HG03175 (cell line): Measurements from ENCODE around the gene C3orf33.
A peak's percentile ranks its signal among the peaks of the same experiment; 100 is the strongest.

Source experiments
- ATAC-seq: cut with Tn5 transposase; IDR thresholded peaks from one replicate; pipeline ENCODE4 v1.9.1; 2021; ENCODE audit warnings: mild to moderate bottlenecking, moderate library complexity; ENCODE audit not compliant: unreplicated experiment

The C3orf33 gene

GRCh38 chr3:155743606-155744005, 62.5 kb downstream of the C3orf33 start:
- ATAC-seq, result no peak

GRCh38 chr3:155742349-155742965, 63.6 kb downstream of the C3orf33 start:
- ATAC-seq, result no peak

DNA sequence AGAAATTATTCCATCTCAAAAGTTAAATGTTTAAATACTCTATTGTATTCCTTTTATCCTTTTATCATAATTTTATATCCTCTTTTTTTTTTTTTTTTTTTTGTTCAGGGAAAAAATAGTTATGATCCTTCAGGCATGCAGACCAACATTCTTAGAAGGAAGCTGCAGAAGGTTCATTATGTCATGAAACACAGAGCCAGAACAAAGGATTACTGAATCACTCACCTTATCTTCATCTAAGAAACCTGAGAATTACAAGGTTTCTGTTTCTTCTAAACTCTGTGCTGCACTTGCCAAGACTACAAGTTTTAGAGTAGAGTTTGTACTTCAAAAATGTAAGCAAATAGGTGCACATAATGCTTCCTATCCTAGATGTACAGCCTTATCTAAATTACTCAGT, 64.5 kb downstream of the C3orf33 start:
- ATAC-seq, result no peak

DNA sequence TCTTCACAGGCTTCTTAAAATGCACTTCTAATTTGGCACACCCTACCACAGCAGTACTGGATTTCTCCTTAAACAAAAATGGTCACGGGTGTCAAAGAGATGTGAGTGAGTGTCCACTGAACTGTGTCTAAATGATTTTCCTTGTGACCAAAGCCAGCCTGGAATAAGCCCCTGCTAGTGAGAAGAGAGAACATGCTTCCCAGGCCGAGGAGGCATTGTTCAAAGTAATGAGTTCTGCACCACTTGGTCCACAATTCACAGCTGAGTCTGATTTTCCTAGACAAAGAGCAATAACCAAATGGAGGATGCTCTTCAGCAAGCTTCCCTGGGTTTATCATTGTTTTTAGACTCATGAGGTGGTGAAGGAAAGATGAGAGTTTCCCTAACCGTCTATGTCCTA, 65.0 kb downstream of the C3orf33 start:
- no peak for ATAC-seq

DNA sequence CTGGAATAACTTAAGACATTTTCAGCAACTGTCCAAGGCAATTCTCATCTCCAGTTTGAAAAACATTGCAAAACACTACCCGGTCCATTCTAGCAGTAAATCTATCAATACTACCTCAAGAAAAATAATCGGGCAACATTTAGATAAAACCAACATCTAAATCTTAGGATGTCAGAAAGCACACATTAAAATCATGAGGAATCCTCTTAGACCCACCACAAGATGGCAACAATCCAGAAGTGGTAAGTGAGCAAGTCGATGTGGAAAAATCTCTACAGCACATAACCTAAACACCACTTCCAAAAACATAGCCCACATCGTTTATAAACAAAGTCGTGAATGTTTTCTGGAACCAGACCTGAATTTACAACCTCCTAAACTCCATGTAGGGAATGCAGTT, 66.9 kb downstream of the C3orf33 start:
- ATAC-seq, result no peak

GRCh38 chr3:155738580-155739076, 67.5 kb downstream of the C3orf33 start:
- ATAC-seq, result no peak

- peak; percentile 95 for ATAC-seq
Observed at GRCh38 chr3:155737844-155738460, 68.1 kb downstream of the C3orf33 start.

DNA sequence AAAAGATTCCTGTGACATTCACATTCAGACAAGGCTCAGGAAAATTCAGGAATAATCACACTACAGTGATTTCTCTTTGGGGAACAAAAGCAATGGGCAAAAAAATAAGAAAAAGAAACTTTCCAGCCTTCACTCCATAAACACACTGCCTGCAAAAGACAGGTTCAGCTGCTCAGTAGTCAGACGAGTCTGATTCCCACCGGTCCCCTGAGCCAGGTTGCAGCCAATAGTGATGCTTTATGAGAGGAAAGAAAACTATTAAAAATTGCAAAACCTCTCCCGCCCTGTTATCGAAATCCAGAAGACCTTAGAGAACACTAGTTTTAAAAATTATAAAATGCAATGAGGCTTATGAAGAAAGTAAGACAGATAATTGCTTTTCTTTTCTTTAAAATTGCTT, 69.7 kb downstream of the C3orf33 start:
- no peak for ATAC-seq

GRCh38 chr3:155730843-155731242, 75.2 kb downstream of the C3orf33 start:
- ATAC-seq, result no peak

DNA sequence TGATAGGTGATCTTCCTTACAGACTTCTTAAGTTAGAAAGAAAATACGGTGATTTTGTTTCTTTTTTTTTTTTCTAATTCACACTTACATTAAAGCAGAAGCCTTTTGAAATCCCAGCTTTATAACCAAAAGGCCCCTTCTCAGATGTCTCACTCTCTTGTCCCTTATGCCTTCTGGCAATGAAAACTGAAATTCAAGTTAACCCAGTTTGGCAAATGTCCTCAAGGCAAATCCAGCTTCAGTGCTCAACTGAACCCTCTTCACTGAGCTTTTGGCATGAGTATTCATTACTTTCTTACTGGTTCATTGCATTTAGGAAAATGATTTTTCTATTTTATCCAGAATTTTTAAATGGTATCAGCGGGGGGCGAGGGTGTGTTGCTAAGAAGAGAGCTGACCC, 78.2 kb downstream of the C3orf33 start:
- ATAC-seq, result no peak

DNA sequence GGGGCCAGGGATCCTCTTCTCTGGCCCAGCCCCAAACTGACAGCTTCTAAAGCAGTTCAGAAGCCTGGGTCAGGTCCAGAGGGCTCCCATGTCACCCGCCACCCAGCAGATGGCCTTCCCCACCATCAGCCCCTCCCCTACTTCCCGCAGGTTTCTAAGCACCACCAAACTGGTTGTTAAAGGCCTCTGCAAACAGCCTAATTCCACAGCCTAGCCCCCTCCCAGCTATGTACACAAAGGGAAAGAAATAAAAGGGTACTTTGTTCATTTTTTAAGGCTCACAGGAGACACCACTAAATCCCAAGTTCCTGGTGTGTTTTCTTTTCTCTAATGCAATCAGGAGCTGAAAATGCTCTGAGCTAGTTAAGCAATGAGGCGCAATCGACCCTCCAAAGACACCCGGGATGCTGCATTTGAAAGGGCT, 91.8 kb downstream of the C3orf33 start:
- ATAC-seq, result no peak
